HG03378 (cell line): Measurements from ENCODE around the gene CHRNB1.

Experiments
- ATAC-seq: cut with Tn5 transposase; IDR thresholded peaks from one replicate; pipeline ENCODE4 v1.9.1; 2021; ENCODE audit warnings: mild to moderate bottlenecking, moderate library complexity; ENCODE audit not compliant: unreplicated experiment

CHRNB1 gene

DNA sequence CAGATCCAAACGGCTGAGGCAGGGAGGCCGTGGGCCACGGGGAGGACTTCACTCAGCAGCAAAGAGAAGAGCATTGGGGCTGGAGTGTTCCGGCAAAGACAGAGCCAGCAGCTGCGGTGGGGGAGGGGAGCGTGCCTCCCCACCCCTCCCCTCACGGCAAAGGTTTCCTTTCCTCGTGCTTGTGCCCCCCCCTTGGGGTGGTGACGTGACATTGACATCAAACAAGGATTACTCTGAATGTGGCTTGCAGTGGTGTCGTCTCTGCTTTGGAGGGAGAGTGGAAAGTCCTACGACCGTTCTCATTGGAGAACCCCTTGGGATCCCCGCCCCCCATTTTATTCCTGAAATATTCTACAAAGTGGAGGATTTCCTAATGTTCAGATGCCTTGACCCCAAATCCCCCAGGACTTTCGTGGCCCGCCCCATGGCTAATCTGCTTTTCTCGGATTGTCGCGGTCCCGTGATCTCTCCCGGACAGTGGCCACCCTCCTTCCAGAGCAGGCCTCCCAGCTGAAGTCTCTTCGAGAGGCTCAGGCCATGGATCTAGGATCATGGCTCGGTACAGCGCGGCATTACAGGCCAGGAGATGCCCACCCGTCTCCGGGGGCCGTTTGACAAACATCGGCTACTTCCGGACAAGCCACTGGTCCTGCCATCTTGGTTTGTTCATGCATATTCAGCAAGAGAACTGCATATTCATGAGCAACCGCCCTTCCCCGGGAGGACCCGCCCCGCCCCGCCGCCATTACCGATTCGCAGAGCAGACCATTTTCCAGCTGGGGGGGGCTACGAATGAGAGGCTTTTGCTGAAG, 38.6 kb downstream of the CHRNB1 start:
- peak; percentile 36 for ATAC-seq

DNA sequence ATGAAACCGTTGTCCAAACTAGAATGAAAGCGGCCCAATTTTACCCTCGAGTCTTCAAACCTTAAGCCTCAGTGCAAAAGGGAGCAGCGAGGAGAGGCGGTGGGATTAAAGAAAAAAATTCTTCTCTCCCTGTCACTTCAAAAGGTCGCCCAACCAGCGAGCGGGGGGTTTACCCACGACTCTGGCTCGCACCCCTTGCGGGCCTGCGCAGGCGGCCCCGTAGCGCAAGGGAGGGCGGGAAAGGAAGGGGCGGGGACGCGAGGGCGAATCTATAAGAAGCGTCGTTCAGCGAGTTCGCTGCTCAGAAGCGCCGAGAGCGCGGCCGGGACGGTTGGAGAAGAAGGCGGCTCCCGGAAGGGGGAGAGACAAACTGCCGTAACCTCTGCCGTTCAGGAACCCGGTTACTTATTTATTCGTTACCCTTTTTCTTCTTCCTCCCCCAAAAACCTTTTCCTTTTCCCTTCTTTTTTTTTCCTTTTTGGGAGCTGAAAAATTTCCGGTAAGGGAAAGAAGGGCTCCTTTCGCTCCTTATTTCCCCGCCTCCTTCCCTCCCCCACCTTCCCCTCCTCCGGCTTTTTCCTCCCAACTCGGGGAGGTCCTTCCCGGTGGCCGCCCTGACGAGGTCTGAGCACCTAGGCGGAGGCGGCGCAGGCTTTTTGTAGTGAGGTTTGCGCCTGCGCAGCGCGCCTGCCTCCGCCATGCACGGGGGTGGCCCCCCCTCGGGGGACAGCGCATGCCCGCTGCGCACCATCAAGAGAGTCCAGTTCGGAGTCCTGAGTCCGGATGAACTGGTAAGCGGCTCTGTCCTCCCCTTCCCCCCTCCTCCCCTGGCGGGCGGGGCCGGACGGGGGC, 39.4 kb downstream of the CHRNB1 start, which contains the start of gene POLR2A:
TSS of gene POLR2A (plus strand) at position 300 of the 852 bp plus-strand sequence.
- peak; percentile 51 for ATAC-seq

DNA sequence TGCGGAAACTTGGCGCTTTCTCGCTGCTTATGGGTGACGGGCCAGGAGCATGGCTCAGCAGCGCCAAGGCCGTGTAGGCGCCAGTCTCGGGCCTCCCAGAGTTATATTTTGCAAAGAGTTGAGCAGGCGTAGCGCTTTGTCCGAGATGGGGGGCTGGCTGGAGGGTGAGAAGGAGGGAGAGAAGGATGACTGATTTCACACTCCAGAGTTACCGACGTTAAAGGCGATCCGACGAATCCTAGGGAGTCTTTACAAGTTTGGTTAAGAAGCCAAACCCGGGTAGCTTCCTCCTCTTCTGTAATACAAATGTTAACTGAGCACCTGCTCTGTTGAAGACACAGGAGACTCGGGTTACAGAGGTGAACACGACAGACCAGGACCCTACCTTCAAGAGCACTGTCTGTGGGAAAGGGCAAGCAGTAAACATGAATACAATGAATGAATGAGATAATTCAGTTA, 40.1 kb downstream of the CHRNB1 start:
- ATAC-seq = no peak

DNA sequence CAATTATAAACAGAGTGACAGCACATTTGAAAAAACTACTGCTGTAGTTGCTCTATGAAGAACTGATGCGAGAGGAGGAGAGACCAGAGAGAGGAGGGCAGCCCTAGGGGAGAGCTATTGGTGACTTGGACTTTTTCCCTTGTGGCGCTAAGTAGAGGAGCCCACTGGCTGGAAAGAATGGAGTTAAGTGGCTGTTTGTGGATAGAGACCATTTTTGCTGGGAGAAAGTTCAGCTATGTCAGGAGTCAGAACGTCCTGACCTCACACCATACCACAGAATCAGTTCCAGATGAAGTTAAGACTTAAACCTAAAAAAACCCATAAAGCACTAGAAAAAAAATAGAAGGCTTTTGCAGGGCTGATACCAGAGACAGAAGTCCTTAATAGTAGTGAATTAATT, 41.3 kb downstream of the CHRNB1 start:
- no peak for ATAC-seq

DNA sequence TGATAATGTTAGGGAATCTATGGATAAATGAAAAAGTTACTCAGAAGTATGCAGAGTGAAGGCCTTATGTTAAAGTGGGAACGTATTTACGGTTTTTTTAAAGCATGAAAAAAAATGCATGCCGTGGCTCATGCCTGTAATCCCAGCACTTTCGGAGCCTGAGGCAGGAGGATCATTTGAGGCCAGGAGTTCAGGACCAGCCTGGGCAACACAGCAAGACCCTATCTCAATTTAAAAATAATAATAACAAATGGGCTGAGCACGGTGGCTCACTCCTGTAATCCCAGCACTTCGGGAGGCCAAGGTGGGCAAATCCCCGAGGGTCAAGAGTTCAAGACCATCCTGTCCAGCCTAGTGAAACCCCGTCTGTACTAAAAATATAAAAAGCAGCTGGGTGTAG, 45.3 kb downstream of the CHRNB1 start:
- ATAC-seq = no peak

DNA sequence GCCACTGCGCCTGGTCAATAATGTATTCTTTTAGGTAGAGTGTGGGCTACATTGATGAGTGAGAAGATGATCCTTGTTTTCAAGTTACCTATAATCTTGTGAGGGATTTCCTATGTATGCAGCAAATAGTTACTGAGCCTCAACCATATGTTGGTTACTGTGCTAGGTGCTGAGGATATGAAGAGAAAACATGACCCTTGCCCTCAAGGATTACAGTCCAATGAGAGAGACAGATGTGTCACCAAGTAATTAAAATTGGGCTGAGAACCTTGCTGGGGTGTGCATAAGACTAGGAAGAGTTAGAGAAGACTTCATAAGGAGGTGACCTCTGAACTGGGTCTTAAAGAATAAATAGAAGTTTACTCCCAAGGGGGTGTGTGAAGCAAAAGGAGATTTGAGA, 46.7 kb downstream of the CHRNB1 start:
- ATAC-seq = no peak

DNA sequence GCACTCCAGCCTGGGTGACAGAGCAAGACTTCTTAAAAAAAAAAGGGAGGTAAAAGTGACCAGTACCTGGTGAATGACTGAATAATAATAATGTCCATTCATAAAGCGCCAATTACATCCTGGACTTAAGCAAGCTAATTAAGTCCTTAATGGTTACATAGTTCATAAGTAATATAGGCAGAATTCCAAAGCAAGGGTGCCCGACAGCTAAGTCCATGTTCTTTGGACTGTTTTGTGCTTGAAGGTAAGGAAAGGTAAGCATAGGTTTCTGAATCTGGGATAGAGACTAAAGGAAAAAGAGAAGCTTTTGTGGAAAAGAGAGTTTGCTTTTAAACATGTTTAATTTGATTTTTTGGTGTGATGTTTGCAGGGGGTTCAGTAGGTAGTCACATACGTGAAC, 49.1 kb downstream of the CHRNB1 start:
- no peak for ATAC-seq

DNA sequence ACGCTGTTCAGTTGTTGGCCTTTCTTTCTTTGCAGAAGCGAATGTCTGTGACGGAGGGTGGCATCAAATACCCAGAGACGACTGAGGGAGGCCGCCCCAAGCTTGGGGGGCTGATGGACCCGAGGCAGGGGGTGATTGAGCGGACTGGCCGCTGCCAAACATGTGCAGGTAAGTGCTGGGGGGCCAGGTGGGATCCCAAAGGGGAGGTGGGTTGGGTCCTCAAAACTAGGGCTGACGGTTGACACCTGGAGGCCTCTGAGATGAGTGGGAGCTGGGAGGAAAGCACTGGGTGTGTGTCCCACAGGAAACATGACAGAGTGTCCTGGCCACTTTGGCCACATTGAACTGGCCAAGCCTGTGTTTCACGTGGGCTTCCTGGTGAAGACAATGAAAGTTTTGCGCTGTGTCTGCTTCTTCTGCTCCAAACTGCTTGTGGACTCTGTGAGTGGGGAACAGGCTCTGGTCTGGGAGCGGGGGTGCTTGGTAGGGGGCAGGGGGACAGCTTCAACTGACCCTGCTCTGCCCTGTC, 51.1 kb downstream of the CHRNB1 start:
- no peak for ATAC-seq

DNA sequence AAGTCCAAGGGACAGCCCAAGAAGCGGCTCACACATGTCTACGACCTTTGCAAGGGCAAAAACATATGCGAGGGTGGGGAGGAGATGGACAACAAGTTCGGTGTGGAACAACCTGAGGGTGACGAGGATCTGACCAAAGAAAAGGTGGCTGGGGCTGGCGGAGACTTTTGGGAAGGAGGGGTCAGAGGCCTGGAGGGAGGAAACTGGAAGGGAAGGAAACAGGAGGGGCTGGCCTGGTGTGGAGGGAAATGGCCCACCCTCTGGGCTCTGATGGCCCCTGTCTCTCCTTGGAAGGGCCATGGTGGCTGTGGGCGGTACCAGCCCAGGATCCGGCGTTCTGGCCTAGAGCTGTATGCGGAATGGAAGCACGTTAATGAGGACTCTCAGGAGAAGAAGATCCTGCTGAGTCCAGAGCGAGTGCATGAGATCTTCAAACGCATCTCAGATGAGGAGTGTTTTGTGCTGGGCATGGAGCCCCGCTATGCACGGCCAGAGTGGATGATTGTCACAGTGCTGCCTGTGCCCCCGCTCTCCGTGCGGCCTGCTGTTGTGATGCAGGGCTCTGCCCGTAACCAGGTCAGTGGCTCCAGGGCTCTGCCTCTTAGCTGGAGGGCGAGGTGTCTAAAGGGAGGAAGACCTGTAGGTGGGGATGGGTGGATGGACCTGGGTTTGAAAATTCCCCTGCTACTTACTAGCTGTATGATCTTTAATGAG, 51.8 kb downstream of the CHRNB1 start:
- no peak for ATAC-seq

DNA sequence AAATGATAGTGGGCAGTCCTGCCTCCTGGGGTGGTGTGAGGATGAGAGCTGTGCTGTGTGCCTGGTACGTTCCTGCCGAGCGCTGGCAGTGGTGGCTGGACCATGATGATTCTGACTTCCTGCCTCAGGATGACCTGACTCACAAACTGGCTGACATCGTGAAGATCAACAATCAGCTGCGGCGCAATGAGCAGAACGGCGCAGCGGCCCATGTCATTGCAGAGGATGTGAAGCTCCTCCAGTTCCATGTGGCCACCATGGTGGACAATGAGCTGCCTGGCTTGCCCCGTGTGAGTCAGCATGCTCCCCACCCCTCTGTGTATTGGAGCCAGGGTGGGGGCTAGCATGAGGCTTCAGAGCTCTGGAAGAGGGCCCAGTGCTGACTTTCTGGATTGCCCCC, 52.4 kb downstream of the CHRNB1 start:
- no peak for ATAC-seq

DNA sequence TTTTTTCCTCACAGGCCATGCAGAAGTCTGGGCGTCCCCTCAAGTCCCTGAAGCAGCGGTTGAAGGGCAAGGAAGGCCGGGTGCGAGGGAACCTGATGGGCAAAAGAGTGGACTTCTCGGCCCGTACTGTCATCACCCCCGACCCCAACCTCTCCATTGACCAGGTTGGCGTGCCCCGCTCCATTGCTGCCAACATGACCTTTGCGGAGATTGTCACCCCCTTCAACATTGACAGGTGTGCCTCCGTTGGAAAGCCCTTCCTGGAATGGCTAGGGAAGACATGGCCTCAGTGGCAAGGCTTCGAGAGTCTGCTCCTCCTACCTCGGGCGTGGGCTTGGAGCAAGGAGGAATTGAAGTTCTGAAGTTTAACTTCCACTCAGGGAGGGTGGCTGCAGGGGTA, 52.8 kb downstream of the CHRNB1 start:
- ATAC-seq = no peak

DNA sequence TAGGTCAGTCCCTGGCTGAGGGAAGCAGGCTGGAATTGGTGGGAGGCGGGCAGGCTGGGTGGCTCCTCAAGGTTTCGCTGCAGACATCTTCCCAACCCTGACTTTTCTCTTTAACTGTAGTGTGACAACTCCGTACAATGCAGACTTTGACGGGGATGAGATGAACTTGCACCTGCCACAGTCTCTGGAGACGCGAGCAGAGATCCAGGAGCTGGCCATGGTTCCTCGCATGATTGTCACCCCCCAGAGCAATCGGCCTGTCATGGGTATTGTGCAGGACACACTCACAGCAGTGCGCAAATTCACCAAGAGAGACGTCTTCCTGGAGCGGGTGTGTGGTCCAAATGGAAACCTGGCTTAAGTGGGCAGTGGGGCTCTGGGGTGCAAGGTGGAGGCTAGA, 54.3 kb downstream of the CHRNB1 start:
- ATAC-seq = no peak

DNA sequence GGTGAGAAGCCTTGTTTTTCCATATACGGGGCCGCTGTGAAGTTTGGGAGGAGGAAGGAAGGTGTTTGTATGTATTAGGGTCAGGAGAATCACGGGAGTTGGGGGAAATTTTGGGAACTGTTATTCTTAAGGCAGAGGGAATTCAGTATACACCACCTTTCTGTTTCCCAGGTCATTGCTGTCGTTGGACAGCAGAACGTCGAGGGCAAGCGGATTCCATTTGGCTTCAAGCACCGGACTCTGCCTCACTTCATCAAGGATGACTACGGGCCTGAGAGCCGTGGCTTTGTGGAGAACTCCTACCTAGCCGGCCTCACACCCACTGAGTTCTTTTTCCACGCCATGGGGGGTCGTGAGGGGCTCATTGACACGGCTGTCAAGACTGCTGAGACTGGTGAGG, 56.9 kb downstream of the CHRNB1 start:
- no peak for ATAC-seq

DNA sequence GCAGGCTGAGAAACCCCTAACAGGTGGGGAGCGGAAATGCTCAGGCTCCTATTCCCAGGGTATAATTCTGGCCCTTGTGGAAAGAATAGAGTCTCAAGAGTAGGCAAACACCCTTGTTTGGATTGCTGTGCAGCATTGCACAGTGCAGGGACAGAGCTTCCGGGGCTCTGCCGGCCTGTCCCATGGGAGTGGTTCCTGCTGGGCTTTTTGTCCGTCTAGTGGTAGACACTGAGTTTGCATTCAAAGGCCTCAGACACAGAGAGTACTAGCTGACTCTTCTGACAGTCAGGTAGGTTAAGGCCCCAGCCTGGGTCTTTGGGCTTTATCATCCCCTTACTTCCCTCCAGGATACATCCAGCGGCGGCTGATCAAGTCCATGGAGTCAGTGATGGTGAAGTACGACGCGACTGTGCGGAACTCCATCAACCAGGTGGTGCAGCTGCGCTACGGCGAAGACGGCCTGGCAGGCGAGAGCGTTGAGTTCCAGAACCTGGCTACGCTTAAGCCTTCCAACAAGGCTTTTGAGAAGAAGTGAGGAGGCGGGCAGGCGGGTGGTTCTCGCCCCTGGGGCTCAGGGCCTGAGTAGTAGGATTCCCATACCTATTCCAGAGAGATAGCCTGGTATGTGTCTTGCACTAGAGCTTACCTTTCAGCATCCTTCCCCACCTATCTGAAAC, 57.4 kb downstream of the CHRNB1 start:
- no peak for ATAC-seq

DNA sequence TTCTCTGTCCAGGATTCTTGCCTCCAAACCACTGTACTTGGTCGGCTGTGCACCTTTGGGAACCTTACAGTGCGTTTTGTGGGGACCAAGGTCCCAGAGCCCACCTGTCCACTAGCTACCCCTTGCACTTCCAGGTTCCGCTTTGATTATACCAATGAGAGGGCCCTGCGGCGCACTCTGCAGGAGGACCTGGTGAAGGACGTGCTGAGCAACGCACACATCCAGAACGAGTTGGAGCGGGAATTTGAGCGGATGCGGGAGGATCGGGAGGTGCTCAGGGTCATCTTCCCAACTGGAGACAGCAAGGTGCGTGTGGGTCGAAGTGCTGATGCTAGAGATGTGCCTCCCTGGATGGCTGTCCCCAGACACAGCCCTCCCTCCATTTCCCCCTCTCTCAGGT, 58.1 kb downstream of the CHRNB1 start:
- no peak for ATAC-seq

DNA sequence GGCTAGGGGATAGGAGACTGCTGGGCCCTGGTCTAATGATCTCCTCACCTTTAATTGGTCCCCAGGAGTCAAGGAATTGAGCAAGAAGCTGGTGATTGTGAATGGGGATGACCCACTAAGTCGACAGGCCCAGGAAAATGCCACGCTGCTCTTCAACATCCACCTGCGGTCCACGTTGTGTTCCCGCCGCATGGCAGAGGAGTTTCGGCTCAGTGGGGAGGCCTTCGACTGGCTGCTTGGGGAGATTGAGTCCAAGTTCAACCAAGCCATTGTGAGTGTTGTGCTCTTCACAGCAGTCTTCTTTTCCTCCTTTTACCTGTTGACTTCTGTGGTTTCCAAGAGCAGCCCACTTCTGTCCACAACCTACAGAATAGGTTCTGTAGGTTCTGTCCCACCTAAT, 58.7 kb downstream of the CHRNB1 start:
- ATAC-seq = no peak
